ENCODE data around the gene SEC22C.
"Not testable (repeated sequence)": the region's sequence is repeated elsewhere in the genome, so short reads cannot be mapped to it uniquely, and the experiment has no call there.

SEC22C gene

DNA sequence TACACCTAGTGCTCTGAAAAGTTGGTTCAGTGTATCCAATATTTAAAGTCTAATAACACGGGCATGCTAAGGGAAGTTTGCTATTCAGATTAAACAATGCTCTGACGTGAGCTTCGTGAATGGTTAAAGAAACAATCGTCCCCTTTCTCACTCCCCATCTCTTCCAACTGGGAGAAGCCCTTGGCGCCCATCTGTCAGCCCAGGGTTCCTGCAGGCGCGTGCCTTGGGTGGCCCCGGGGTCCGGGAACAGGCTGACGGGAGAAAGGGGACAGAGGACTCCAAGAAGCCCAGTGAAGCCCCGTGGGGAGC is 413 bp downstream of the SEC22C start:
- DNase-seq (ENCODE audit: low read depth in 2 of 2) = no peak

DNA sequence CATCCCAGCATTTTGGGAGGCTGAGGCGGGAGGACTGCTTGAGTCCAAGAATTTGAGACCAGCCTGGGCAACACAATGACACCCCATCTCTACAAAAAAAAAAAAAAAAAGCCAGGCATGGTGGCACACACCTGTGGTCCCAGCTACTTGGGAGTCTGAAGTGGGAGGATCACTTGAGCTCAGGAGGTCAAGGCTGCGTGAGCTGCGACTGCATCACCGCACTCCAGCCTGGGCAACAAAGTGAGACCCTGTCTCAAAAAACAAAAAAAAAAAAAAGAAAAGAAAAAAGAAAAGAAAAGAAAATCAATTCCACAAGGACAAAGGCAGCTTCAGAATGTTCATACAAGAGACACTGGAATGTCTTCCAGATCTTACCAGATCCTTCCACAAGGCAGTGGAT is 2.4 kb downstream of the SEC22C start:
- DNase-seq (ENCODE audit: low read depth in 2 of 2) = not testable (repeated sequence)

DNA sequence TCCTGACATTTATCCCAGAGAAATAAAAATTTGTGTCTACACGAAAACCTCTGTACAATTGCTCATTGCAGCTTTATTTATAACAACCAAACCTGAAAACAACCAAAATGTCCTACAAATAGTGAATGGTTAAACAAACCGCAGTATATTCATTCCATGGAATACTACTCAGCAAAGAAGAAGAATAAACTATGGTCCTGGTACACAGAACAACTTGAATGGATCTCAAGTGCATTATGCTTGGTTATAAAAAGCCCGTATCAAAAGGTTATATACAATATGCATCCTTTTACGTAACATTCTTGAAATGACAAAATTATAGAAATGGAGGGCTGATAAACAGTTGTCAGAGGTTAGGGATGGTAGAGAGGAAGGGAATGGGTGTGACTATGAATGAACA is 3.7 kb downstream of the SEC22C start:
- no peak for DNase-seq (ENCODE audit: low read depth in 2 of 2)

DNA sequence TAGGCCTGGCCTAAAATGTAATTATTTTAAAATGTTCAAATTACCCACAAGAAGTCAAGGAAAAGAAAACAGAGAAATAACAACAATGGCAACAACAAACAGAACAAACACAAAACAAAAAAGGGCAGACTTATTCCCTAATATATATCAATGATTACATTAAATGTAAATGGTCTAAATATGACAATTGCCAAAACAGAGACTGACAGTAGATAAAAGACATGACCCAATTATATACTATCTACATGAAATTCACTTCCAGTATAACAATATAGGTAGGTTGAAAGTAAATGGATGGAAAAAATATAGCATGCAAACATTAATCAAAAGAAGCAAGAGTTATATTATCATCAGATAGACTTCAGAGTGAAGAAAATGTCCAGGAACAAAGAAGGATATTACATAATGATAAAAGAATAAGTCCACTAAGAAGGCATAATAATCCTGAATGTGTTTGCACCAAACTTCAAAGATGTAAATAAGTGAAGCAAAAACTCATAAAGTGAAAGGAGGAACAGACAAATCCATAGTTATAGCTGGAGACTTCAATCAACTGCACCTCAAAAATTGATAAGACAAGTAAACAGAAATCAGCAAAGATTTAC is 6.5 kb downstream of the SEC22C start:
- no peak for DNase-seq (ENCODE audit: low read depth in 2 of 2)

DNA sequence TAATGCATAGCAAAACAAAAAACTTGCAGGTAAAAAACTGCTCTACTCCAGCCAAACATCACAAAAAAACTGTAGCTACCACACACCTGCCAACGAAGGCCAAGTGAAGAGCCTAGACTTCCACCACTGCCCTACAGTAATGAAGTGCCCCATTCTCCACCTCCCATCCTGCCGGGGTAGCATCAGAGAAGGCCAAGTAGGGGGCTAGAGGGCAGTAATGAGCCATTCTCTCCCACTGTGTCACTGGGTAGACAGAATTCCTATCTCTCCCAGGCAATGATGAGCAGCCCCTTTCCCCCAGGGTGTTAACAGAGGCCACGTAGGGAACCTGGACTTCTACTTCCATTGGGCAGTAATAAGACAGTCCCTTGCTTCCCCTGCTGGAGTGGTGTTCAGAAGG is 9.5 kb downstream of the SEC22C start:
- DNase-seq (ENCODE audit: low read depth in 2 of 2) = no peak

DNA sequence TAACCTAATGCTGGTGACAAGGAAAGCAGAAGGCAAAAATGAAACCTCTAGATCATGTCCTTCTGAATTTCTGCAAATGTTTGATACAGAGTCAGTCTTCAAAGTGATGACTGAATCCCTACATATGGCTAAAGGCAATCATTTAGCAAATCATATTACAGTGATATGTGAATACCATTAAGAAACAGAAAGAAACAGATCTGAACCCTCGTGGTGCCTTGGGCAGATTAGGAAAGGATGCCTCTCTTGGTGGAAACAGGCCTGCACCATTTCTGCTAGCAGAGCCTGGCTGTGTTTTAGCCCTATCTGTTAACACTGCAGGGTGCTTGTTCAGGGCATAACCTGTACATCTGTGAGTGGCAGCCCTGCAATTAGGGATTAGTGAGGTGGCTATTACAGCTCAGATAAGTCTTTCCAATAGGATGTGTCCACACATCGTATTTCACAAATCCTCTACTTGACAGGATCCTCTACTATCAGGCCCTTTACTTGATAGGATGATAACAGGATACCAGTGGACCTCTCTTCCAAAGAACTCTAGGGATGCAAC is 12.1 kb downstream of the SEC22C start:
- DNase-seq (ENCODE audit: low read depth in 2 of 2) = no peak

DNA sequence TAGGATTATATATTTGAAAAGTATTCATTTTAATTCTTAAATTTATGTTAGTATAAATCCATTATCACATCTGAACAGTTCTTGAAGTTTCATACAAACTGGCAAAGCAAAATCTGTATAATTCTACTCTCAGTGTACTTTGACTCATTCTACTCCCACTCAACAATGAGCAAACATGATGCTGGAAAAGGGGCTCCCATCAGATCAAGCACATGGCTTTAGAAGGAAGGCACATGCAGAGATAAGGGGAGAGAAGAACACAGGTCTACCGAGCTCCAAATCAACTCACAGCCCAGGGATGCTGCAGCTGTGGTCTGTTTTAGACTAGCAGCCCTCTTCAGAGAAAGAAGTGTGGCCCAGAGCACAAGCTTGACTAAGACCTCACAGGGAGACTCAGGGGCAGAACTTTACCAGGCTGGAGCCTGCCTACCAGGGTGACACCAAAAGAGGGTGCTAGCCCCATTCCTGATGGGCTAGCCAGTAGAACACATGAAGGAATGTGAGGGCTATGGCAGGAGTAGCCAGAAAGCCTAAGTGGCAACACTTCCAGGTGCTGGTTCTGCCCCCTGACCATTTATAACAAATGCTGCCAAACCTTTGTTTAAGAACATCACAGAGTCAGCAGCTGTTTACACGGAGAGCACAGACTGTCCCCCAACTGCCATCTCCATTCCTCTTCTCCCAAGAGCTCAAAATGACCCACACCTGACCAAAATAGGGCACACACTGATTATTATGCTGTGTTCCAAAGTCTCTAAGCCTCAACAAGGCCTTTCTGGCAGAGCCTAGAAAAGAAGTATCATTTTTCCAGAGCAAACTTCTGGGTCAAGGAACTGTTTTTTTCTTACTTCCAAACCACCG is 19.5 kb downstream of the SEC22C start:
- no peak for DNase-seq (ENCODE audit: low read depth in 2 of 2)

DNA sequence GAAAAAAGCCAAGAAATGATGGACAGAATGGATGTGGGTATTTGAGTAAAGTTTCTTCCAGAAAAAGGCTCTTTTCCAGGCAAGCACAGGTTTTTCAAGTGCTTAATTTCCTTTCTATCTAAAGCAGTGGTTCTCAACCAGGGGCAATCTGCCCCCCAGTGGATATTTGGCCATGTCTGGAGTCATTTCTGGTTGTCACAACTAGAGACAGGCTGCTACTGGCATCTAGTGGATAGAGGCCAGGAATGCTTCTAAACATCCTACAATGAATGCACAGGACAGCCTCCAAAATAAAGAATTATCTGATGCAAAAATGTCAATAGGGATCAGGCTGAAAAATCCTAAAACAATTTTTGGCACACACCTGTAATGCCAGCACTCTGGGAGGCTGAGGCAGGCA is 23.9 kb downstream of the SEC22C start:
- no peak for DNase-seq (ENCODE audit: low read depth in 2 of 2)

DNA sequence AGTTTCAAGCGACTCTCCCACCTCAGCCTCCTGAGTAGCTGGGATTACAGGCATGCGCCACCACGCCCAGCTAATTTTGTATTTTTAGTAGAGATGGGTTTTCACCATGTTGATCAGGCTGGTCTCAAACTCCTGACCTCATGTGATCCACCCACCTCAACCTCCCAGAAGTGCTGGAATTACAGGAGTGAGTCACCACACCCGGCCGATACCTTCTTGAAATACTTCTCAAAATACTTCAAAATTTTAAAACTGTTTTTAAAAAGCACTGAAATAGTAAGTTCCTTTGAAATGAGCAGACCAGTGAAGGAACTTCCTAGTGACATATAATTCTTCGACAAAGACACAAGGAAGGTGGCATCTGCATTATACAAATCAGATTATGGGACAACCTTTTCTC is 24.9 kb downstream of the SEC22C start:
- DNase-seq (ENCODE audit: low read depth in 2 of 2) = not testable (repeated sequence)

DNA sequence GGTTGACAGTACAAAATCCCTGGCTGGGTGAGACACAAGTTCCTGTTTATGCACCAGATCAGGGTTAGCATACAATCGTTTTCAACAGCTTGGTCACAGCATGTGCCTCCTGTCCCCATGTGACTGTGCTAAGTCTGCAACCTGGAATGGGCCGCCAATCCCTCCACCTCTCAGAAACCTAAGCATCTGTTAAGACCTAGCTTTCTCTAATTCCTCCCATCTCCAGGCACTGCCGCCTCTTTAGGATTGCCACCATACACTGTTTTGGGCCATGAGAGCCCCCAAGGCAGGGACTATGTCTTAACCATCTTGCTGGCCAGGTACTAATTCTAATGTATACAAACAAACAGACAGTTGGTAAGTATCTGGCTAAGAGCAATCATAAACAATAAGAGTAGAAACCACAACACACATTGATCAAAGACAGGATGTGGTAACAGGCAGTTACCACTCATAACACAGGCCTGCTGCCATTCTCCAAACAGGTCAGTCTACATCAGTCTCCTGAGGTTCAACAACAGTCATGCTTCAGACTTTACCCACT is 25.6 kb downstream of the SEC22C start:
- no peak for DNase-seq (ENCODE audit: low read depth in 2 of 2)

DNA sequence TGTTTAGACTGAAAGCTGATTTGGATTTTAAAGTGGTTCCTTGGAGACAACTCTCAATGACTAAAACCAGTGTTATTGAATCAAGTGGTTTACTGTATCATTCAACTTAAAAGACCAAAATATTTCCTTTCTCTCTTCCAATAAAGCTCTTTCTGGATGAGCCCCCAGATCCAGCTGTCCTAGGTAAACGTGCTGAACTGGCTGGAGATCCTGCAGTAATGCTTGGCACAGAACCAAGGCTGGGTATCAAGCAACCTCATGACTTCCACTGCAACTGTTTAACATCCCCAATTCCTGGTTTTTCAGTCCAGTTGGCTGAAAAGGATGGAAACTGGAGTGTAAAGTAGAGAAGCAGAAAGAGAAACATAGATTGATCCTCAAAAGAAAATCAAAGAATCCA is 28.9 kb downstream of the SEC22C start:
- no peak for DNase-seq (ENCODE audit: low read depth in 2 of 2)

DNA sequence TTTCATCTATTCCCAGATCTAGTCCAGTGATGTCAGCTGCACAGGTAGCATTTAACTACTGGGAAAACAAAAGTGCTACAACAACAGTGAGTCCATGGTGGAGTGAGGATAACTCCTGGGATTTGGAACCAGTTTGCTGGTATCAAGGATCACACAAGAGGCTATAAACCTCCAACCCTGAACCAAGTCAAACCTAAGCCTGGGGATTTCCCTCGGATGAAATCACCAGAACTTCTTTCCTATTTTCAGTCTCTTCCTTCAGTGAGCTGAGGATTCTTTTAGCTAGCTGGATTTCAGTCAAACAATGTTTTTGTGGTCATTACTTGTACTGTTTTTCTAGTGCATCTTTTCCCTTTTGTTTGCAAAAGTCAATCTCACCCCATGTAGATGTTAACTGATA is 31.5 kb downstream of the SEC22C start:
- no peak for DNase-seq (ENCODE audit: low read depth in 2 of 2)

DNA sequence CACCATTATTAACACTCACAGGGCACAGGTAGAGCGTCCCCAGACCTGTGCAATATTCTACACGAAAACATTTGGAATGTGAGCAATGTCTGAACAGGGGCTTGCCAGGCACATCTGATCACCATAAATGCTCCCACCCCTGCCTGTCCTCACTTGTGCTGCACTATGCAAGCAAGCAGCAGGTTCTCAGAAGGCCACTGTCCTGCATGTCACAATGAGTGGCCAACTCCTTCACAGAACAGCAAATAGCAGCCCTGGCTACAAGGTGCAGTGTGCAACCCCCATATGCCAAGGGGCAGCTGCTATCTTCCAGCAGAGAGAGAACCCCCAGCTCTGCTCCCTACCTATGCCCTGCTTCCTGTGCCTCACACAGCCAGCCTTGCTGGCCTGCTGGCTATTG is 32.6 kb downstream of the SEC22C start:
- no peak for DNase-seq (ENCODE audit: low read depth in 2 of 2)

DNA sequence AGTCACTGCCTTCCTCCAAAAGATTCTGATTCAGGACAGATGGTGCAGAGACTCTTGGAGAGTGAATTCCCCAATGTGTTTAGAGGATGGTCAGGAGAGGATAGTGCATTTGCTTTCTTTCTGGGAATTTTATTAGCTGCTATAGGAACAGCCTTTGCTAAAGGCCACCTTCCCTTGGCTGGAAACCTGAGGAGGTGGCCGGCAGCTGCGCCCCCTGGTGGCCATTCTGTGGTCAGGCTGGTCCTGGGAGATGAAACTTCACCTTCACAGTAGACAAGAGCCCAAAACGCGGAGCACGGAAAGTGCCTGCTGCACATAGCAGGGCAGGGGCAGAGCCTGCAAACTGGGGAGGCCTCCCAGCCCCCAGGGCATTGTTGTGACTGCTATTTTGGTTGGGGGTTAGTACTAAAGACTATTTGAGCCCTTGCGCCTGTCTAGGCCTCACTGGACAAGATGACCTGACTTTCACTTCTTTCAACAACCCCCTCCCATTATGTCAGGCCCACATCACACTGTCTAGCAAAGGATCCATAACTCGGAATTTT is 34.3 kb downstream of the SEC22C start:
- peak; percentile 44 to 49 for DNase-seq (ENCODE audit: low read depth in 2 of 2)

DNA sequence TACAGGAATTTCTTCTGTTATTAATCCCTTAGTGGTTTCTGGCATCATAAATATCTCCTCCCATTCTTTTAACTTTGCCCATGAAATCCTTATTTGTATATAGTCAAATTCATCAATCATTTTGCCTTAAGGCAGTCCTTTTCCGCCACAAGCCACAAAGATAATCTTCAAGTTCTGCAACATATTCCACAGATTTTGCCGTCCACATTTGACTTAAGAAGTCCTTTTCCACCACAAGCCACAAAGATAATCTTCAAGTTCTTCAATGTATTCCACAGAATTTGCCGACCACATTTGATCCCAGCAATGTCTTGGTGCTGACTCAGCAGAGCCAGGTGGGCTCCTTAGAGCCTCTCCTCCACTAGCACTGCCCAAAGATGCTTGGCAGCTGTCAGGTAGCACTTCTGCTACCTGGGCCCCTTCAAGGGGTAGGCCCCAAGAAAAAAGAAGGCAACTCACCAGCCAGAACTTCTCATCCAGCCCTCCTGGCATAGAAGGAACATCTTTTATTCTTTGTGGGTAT is 35.0 kb downstream of the SEC22C start:
- DNase-seq (ENCODE audit: low read depth in 2 of 2) = no peak

DNA sequence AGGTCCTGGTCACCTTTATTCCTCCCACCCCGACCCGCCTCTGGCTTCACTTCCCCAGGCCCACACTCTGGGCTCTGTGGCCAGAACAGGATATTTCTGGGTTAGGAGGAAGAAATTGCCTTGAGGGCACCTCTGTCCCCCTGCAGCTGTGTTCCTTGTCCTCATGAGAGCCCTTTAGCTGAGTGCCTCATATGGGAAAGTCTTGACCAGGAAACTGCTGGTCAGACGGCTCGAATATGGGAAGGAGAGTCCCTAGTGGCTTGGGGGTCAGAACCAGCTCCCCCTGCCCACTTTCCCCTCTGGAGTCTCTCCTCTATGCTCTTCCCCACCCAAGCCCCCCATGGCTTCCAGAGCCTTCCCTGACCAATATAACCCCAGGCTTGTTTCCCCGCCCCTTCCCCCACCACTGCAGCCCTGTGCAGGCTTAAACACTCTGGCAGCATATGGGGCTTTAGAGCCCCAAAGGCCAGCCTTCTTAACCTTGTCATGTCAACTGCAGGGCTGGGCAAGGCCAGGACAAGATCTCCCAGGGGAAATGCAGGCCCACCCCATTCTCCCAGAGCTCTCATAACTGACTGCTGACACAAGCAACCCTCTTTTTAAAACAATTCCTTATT is 36.4 kb downstream of the SEC22C start:
- no peak for DNase-seq (ENCODE audit: low read depth in 2 of 2)

DNA sequence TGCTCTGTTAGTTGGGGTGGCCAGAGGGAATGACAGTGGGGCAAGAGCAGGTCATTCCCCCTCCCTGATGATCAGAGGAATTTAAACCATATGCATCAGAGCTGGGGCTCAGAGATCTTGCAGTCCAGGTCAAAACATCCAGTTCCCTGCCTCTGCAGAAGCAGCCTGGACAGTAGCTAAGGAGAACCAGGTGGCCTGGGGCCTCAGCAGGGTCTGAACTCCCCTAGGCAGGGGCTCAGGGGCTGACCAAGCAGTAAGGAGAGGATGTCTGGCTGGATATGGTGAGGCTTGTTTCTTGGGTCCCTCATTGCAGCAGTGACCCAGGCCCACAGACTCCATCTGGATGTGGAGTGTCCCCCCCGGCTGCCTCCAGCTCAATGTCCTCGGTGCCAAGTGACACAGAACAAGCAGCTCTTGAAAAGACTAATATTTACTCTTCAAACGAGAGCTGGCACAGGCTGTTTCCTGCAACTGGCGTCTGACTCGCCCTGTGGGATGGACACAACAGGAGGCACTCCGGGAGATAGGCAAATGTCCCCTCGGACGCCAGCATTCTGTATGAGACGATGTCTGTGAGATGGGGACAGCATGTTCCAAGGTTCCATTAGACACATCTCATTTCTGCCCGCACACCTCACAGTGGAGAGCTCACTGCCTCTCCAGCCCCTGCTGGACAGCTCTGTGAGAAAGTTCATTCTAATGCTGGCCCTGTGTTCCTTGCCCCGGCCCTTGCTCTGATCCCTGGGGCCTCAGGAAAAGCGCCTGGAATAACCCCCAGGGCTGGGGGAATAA is 37.1 kb downstream of the SEC22C start:
- no peak for DNase-seq (ENCODE audit: low read depth in 2 of 2)

DNA sequence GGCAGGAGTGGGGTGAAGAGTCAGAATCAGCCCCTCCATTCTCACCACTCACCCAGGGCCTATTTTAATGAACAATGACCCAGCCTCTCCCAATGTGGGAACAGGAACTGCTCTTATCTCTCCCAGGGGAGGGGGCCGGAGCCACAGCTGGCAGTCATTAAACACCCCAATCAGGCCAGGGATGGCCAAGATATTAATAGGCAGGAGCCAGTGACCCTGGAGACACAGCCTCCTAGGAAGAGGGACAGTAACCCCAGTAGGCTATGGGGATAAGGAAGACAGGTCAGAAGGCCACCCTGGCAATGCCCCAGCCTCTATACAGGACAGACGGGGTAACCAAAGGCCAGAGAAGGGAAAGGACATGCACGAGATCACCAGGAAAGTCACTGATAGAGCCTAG is 40.7 kb downstream of the SEC22C start:
- DNase-seq (ENCODE audit: low read depth in 2 of 2) = no peak

DNA sequence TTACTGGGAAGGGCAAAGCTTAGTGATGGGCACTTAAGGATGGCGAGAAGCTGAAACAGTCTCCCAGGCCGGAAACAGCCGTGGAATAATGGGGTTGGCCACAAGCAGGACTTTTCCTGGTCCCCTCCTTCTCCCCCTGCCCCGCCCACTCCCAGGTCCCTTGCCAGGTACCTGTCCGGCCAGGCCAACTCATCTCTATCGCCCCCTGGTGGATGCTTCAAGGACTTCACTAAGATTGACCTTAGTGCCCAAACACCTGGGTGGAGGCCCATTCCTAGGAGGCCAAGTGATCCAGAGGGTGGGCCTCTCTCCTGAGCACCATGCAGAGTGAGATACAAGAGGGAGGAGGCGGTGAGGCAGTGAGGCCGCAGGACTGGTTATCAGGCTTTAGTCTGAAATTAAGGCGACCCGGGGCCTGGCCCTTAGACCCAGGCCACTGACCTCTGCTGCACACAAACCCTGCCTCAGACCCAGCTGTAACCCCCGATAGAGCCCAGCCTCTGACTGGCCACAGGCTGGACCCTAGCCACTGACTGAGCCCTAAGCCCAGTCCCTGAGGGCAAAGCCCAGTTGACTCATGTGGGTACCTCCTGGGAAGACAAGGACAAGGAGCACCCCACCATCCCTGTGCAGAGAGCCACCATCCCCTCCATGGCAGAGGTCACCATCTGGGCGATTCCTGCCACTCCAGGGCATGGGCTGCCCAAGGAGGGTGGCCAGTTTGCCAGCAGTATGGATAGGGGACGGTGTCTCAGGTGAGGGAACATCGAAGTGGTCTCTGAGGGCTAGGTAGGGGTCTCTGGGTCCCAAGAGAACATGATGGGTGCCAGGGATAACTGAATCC is 41.7 kb downstream of the SEC22C start:
- peak; percentile 55 to 58 for DNase-seq (ENCODE audit: low read depth in 2 of 2)

DNA sequence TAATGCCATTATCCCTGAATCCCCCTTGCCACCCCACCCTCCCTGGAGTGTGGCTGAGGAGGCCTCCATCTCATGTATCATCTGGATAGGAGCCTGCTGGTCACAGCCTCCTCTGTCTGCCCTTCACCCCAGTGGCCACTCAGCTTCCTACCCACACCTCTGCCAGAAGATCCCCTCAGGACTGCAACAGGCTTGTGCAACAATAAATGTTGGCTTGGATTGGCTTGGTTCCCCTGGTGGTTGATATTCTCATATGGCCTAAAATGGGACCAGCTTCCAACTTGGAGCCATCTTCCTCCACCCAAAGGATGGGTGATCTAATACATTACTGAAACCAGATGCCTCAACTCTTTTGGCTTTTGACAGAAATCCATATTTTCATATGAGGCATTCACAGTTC is 44.4 kb downstream of the SEC22C start:
- no peak for DNase-seq (ENCODE audit: low read depth in 2 of 2)
